Measurements from ENCODE around the gene GALNT12.

The GALNT12 gene

GRCh38 chr9:98897745-98898144, 90.3 kb downstream of the GALNT12 start:
- Histone ChIP-seq H3K79me2 (ENCODE audit: insufficient read depth, low read depth) (no peaks in the 10 kb centered on the region), H3K27ac (no peak overlapping the region), H2AFZ (ENCODE audit: low read depth) (no peak overlapping the region), H3K4me3 (IDR thresholded peaks at IDR 0.05; ENCODE audit: insufficient read depth, low read depth, low read length) (no peak overlapping the region), H4K20me1 (ENCODE audit: insufficient read depth) (no peaks in the 10 kb centered on the region), H3K36me3 (ENCODE audit: insufficient read depth) (no peaks in the 10 kb centered on the region), H3K27me3 (ENCODE audit: insufficient read depth, low read depth) (no peaks in the 10 kb centered on the region), H3K9ac (no peak overlapping the region), H3K4me2 (no peak overlapping the region), H3K4me1 (ENCODE audit: low read depth, poor library complexity, severe bottlenecking) (peaks cover 20% of the 10 kb centered on the region)
- no peak for TF ChIP-seq CTCF (conservative IDR thresholded peaks at IDR 0.05; ENCODE audit: low read depth, low read length)

DNA sequence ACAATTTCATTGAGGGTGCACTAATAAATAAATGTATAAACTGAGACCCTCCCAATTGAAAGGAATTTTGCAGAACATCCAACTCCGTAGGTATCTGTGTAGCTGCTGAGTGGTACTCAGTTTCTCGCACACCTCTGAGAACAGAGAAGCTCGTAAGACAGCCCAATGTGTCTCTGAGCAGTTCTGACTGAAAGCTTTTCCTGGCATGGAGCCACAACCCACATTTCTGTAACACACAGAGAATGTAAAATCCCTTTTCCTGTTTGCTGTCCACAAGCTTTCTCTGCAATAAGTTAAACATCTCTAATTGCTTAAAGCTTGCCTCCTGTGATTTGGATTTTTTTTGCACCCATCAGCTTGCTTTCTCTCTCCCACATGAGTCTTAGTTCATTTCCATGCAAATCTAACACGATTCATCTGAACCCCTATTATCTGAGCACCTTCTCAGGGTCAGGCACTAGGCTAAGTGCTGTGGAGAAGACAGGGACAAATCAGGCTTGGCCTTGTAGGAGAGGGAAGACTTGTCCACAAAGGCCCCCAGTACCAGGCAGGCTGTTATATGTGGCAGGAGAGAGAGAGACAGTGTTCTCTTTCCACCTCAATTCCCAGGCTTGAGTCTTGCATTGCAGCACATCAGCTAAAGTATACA, 92.1 kb downstream of the GALNT12 start:
- H3K27me3 ChIP-seq (ENCODE audit: insufficient read depth, low read depth): no peaks in the 10 kb centered on the region
- H3K79me2 ChIP-seq (ENCODE audit: insufficient read depth, low read depth): no peaks in the 10 kb centered on the region
- no peak for TF ChIP-seq CTCF (conservative IDR thresholded peaks at IDR 0.05; ENCODE audit: low read depth, low read length)
- no peaks in the 10 kb centered on the region for H4K20me1 ChIP-seq (ENCODE audit: insufficient read depth)
- H3K9ac ChIP-seq: no peak overlapping the region
- no peak overlapping the region for H2AFZ ChIP-seq (ENCODE audit: low read depth)
- H3K4me1 ChIP-seq (ENCODE audit: low read depth, poor library complexity, severe bottlenecking): peaks cover 20% of the 10 kb centered on the region
- H3K36me3 ChIP-seq (ENCODE audit: insufficient read depth): no peaks in the 10 kb centered on the region
- H3K4me2 ChIP-seq: peak overlapping the region; percentile 47
- H3K4me3 ChIP-seq (IDR thresholded peaks at IDR 0.05; ENCODE audit: insufficient read depth, low read depth, low read length): no peak overlapping the region
- H3K27ac ChIP-seq: peak overlapping the region; percentile 4

All from KMS-11 (cell line).